H9 (cell line): ENCODE results near the gene GUK1. TPM values are rescaled to one million over a fixed set of nuclear protein-coding genes. Genes with fewer than 3 reads are reported as not detected.

Experiments
- DNase-seq: peaks from one replicate; pipeline ENCODE4 v3.0.0-alpha.2; 2017
- H2AFZ ChIP-seq: one replicate; pipeline ENCODE4 v1.6.1; 2013; ENCODE audit warnings: mild to moderate bottlenecking, low read length, control low read depth, moderate library complexity
- H2AK5ac ChIP-seq: 2 replicates; pipeline ENCODE4 v1.6.1; 2013; ENCODE audit warnings: low read length, control low read depth, mixed read lengths; ENCODE audit not compliant: insufficient read length
- H2BK120ac ChIP-seq: one replicate; pipeline ENCODE4 v1.6.1; 2013; ENCODE audit warnings: low read depth, mild to moderate bottlenecking, low read length, control low read depth, inconsistent platforms; ENCODE audit not compliant: poor library complexity, severe bottlenecking
- H2BK12ac ChIP-seq: 2 replicates; pipeline ENCODE4 v1.6.1; 2013; ENCODE audit warnings: low read length, control low read depth, mixed read lengths, low read depth; ENCODE audit not compliant: insufficient read length
- H2BK15ac ChIP-seq: 2 replicates; pipeline ENCODE4 v1.6.1; 2013; ENCODE audit warnings: low read depth, low read length, control low read depth
- H2BK20ac ChIP-seq: one replicate; pipeline ENCODE4 v1.6.1; 2013; ENCODE audit warnings: low read depth, mild to moderate bottlenecking, low read length, control low read depth, inconsistent platforms; ENCODE audit not compliant: poor library complexity, severe bottlenecking
- H2BK5ac ChIP-seq: 2 replicates; pipeline ENCODE4 v1.6.1; 2013; ENCODE audit warnings: low read length, control low read depth, mixed read lengths; ENCODE audit not compliant: insufficient read length
- H3K14ac ChIP-seq: 2 replicates; pipeline ENCODE4 v1.6.1; 2013; ENCODE audit warnings: low read length, control low read depth; ENCODE audit not compliant: insufficient read depth
- H3K18ac ChIP-seq: 2 replicates; pipeline ENCODE4 v1.6.1; 2013; ENCODE audit warnings: low read depth, mild to moderate bottlenecking, mixed read lengths, low read length, control low read depth; ENCODE audit not compliant: insufficient read length
- H3K23ac ChIP-seq: 2 replicates; pipeline ENCODE4 v1.6.1; 2013; ENCODE audit warnings: low read length, control low read depth, mixed read lengths, low read depth; ENCODE audit not compliant: insufficient read length
- H3K23me2 ChIP-seq: 2 replicates; pipeline ENCODE4 v1.6.1; 2013; ENCODE audit warnings: low read depth, mild to moderate bottlenecking, mixed read lengths, low read length, control low read depth; ENCODE audit not compliant: insufficient read length, poor library complexity, severe bottlenecking
- H3K27ac ChIP-seq: 2 replicates; pipeline ENCODE4 v1.5.1; 2013; ENCODE audit warnings: low read length, control low read depth, mixed read lengths, low read depth; ENCODE audit not compliant: insufficient read length
- H3K27me3 ChIP-seq: 2 replicates; pipeline ENCODE4 v1.6.1; 2013; ENCODE audit warnings: low read length, control low read depth, inconsistent platforms; ENCODE audit not compliant: insufficient read depth
- H3K4ac ChIP-seq: 2 replicates; pipeline ENCODE4 v1.6.1; 2013; ENCODE audit warnings: low read depth, mild to moderate bottlenecking, control low read depth, inconsistent platforms, low read length, moderate library complexity
- H3K4me1 ChIP-seq: 2 replicates; pipeline ENCODE4 v1.6.1; 2013; ENCODE audit warnings: low read length, control low read depth, inconsistent platforms; ENCODE audit not compliant: insufficient read depth
- H3K4me2 ChIP-seq: 2 replicates; pipeline ENCODE4 v1.6.1; 2013; ENCODE audit warnings: low read length, control low read depth, mixed read lengths; ENCODE audit not compliant: insufficient read length, insufficient read depth
- H3K56ac ChIP-seq: 2 replicates; pipeline ENCODE4 v1.6.1; 2013; ENCODE audit warnings: low read depth, mild to moderate bottlenecking, mixed read lengths, low read length, control low read depth; ENCODE audit not compliant: insufficient read length
- H3K79me1 ChIP-seq: 2 replicates; pipeline ENCODE4 v1.6.1; 2013; ENCODE audit warnings: low read depth, mild to moderate bottlenecking, moderate library complexity, low read length, control low read depth, inconsistent platforms; ENCODE audit not compliant: insufficient read depth, poor library complexity, severe bottlenecking
- H3K79me2 ChIP-seq: 2 replicates; pipeline ENCODE4 v1.6.1; 2013; ENCODE audit warnings: low read length, control low read depth, inconsistent platforms; ENCODE audit not compliant: insufficient read depth
- H3K9ac ChIP-seq: 2 replicates; pipeline ENCODE4 v1.6.1; 2013; ENCODE audit warnings: low read length, control low read depth, mixed read lengths; ENCODE audit not compliant: insufficient read length; ENCODE audit errors: extremely low read depth
- H3K9me3 ChIP-seq: one replicate; pipeline ENCODE4 v1.6.1; 2013; ENCODE audit warnings: low read depth, low read length, inconsistent platforms; ENCODE audit not compliant: control insufficient read depth
- H3T11ph ChIP-seq: one replicate; pipeline ENCODE4 v1.6.1; 2013; ENCODE audit warnings: mild to moderate bottlenecking, low read length, control low read depth, inconsistent platforms
- H4K20me1 ChIP-seq: one replicate; pipeline ENCODE4 v1.6.1; 2013; ENCODE audit not compliant: control insufficient read depth, insufficient read length, insufficient read depth
- H4K5ac ChIP-seq: 2 replicates; pipeline ENCODE4 v1.6.1; 2013; ENCODE audit warnings: low read depth, mild to moderate bottlenecking, mixed read lengths, low read length, control low read depth; ENCODE audit not compliant: insufficient read length
- H4K8ac ChIP-seq: replicated peaks from 2 replicates; pipeline ENCODE4 v1.6.1; 2013; ENCODE audit warnings: low read length, control low read depth, mixed read lengths, low read depth; ENCODE audit not compliant: insufficient read length
- H4K91ac ChIP-seq: 2 replicates; pipeline ENCODE4 v1.6.1; 2013; ENCODE audit warnings: low read depth, mild to moderate bottlenecking, moderate library complexity, mixed read lengths, low read length, control low read depth; ENCODE audit not compliant: insufficient read length
- H3K27ac Mint-ChIP-seq, 3 experiments: 2 replicates in 2 of 3; 3 replicates in 1 of 3; pipeline ENCODE4 v1.8.0; 2020 to 2021; ENCODE audit warnings: mixed read lengths in 3 of 3, mild to moderate bottlenecking in 1 of 3, moderate library complexity in 1 of 3
- H3K27me3 Mint-ChIP-seq: 2 replicates; pipeline ENCODE4 v1.8.0; 2021; ENCODE audit warnings: low read depth, mild to moderate bottlenecking, moderate library complexity, mixed read lengths
- H3K36me3 Mint-ChIP-seq, 3 experiments: 2 replicates in 2 of 3; 3 replicates in 1 of 3; pipeline ENCODE4 v1.8.0; 2020 to 2021; ENCODE audit warnings: low read depth in 3 of 3, mixed read lengths in 3 of 3; ENCODE audit not compliant: insufficient read depth in 1 of 3
- H3K4me1 Mint-ChIP-seq, 2 experiments: 2 replicates each; pipeline ENCODE4 v1.8.0; 2020; ENCODE audit warnings: mixed read lengths in 2 of 2
- H3K4me3 Mint-ChIP-seq, 2 experiments: 2 replicates in 1 of 2; 3 replicates in 1 of 2; pipeline ENCODE4 v1.8.0; 2020 to 2021; ENCODE audit warnings: mild to moderate bottlenecking in 2 of 2, mixed read lengths in 2 of 2, moderate library complexity in 1 of 2
- H3K9me3 Mint-ChIP-seq, 2 experiments: 2 replicates in 1 of 2; 3 replicates in 1 of 2; pipeline ENCODE4 v1.8.0; 2020; ENCODE audit warnings: mild to moderate bottlenecking in 2 of 2, mixed read lengths in 2 of 2, moderate library complexity in 1 of 2
- WGBS: extraction: QIAGEN DNeasy Blood & Tissue Kit; methylation state at CpG from one replicate; pipeline ENCODE4 v1.1.7; 2013; ENCODE audit warnings: missing lambda C conversion rate, low lambda C conversion rate, mixed read lengths; ENCODE audit not compliant: insufficient read length; ENCODE audit errors: extremely low coverage; 5-methylcytosine and 5-hydroxymethylcytosine counted together
- total RNA-seq: library from RNA; stranded (reverse); gene quantifications from 2 replicates; pipeline ENCODE4 v1.2.1, GENCODE V29; 2021
- TF ChIP-seq, protein P1 (sequence below): fragments of 200-600 bp; sonication (generic); conservative IDR thresholded peaks from 3 replicates; pipeline ENCODE4 v1.8.0; 2021; ENCODE audit warnings: antibody characterized with exemption, mild to moderate bottlenecking

Gene GUK1
- total RNA-seq, 1 experiment from 2014 or later: 88.2 TPM

DNA sequence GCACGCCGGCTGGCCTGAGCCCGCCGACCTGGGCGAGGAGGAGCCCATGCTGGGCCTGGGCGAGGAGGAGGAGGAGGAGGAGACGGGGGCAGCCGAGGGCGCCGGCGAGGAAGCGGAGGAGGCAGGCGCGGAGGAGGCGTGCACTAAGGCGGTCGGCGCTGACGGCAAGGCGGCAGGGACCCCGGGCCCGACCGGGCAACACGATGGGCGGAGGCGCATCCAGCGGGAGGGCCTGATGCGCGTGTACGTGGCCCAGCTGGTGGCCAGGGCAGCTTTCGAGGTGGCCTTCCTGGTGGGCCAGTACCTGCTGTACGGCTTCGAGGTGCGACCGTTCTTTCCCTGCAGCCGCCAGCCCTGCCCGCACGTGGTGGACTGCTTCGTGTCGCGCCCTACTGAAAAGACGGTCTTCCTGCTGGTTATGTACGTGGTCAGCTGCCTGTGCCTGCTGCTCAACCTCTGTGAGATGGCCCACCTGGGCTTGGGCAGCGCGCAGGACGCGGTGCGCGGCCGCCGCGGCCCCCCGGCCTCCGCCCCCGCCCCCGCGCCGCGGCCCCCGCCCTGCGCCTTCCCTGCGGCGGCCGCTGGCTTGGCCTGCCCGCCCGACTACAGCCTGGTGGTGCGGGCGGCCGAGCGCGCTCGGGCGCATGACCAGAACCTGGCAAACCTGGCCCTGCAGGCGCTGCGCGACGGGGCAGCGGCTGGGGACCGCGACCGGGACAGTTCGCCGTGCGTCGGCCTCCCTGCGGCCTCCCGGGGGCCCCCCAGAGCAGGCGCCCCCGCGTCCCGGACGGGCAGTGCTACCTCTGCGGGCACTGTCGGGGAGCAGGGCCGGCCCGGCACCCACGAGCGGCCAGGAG, 18.3 kb downstream of the GUK1 start:
- no peaks in the 10 kb centered on the region for H3K23me2 ChIP-seq
- H2BK120ac ChIP-seq: no peak overlapping the region
- no peak overlapping the region for H2BK12ac ChIP-seq
- no peak overlapping the region for H3K4ac ChIP-seq
- DNase-seq: no peak
- H3K4me1 ChIP-seq: no peaks in the 10 kb centered on the region; the same call in 1 of the 2 replicates
- no peak overlapping the region for H3K56ac ChIP-seq
- H4K5ac ChIP-seq: no peak overlapping the region
- no peak overlapping the region for H3K4me3 Mint-ChIP-seq
- H3K14ac ChIP-seq: no peak overlapping the region
- no peaks in the 10 kb centered on the region for H3K9me3 Mint-ChIP-seq
- no peaks in the 10 kb centered on the region for H3K9me3 ChIP-seq
- H2AFZ ChIP-seq: no peak overlapping the region
- no peak overlapping the region for H4K8ac ChIP-seq
- no peak overlapping the region for H3K27ac ChIP-seq
- H4K20me1 ChIP-seq: peaks cover 3% of the 10 kb centered on the region
- no peaks in the 10 kb centered on the region for H3K36me3 Mint-ChIP-seq
- H3K27me3 ChIP-seq: no peaks in the 10 kb centered on the region; the same call in 1 of the 2 replicates
- TF ChIP-seq, protein P1, sequence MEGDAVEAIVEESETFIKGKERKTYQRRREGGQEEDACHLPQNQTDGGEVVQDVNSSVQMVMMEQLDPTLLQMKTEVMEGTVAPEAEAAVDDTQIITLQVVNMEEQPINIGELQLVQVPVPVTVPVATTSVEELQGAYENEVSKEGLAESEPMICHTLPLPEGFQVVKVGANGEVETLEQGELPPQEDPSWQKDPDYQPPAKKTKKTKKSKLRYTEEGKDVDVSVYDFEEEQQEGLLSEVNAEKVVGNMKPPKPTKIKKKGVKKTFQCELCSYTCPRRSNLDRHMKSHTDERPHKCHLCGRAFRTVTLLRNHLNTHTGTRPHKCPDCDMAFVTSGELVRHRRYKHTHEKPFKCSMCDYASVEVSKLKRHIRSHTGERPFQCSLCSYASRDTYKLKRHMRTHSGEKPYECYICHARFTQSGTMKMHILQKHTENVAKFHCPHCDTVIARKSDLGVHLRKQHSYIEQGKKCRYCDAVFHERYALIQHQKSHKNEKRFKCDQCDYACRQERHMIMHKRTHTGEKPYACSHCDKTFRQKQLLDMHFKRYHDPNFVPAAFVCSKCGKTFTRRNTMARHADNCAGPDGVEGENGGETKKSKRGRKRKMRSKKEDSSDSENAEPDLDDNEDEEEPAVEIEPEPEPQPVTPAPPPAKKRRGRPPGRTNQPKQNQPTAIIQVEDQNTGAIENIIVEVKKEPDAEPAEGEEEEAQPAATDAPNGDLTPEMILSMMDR: no peak
- peaks cover 11% of the 10 kb centered on the region for H3K27me3 Mint-ChIP-seq
- no peak overlapping the region for H4K91ac ChIP-seq
- H3K79me1 ChIP-seq: no peaks in the 10 kb centered on the region
- no peak overlapping the region for H3K23ac ChIP-seq
- peaks cover 7 to 16% of the 10 kb centered on the region in 2 experiments; a peak in 2 of 4 replicates for H3K4me1 Mint-ChIP-seq
- H3K18ac ChIP-seq: no peak overlapping the region
- H3K4me2 ChIP-seq: no peak overlapping the region
- no peak overlapping the region for H2BK5ac ChIP-seq
- no peak overlapping the region for H3K9ac ChIP-seq
- H3T11ph ChIP-seq: no peak overlapping the region
- no CpG with 5 or more reads among the region's 98 CpGs for WGBS
- H2AK5ac ChIP-seq: no peak overlapping the region
- H2BK15ac ChIP-seq: no peak overlapping the region
- H3K27ac Mint-ChIP-seq: no peak overlapping the region
- H2BK20ac ChIP-seq: no peak overlapping the region
- no peaks in the 10 kb centered on the region for H3K79me2 ChIP-seq
